Inflammatory macrophage treated with lipopolysaccharide for 4 hours (primary cell): ENCODE data around the gene ACSF3.
A peak's percentile ranks its signal among the peaks of the same experiment; 100 is the strongest.

Source experiments
- DNase-seq: peaks from one replicate; pipeline ENCODE4 v3.0.0-alpha.2; 2020

Gene ACSF3

DNA sequence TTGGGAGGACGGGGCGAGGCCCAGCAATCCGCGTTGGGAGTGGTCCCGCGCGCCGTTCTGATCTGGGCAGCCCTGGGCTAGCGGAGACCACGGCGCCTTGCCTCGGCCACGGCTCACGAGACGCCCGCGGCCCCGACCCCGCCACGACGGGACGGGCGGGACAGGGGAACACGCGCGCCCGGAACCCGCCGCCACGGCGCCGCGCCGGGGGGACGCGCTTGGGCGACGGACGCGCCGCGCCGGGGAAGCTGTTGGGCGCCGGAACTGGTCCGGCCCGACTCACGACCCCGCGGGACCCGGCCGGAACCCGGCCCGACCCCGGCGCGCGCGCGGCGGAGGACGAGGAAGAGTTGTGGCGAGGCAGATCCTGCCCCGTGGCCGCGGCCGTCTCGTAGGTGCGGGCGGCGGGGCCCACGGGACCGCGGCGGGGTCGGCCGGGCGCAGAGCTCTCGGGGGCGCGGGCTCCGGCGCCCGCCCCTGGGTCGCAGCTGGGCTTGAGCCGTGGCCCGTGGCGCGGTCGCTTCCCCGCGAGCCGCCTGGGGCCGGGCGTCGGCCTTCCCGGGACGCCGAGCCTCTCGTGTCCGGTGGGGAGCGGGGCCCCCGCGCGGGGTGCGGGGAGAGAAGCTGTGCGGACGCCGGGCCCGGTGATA, at the start of gene ACSF3:
ACSF3 (plus strand) TSS at position 251 of the 650 bp plus-strand sequence. CDS start 6,830 bp downstream, outside the sequence.
- peak; percentile 62 for DNase-seq

DNA sequence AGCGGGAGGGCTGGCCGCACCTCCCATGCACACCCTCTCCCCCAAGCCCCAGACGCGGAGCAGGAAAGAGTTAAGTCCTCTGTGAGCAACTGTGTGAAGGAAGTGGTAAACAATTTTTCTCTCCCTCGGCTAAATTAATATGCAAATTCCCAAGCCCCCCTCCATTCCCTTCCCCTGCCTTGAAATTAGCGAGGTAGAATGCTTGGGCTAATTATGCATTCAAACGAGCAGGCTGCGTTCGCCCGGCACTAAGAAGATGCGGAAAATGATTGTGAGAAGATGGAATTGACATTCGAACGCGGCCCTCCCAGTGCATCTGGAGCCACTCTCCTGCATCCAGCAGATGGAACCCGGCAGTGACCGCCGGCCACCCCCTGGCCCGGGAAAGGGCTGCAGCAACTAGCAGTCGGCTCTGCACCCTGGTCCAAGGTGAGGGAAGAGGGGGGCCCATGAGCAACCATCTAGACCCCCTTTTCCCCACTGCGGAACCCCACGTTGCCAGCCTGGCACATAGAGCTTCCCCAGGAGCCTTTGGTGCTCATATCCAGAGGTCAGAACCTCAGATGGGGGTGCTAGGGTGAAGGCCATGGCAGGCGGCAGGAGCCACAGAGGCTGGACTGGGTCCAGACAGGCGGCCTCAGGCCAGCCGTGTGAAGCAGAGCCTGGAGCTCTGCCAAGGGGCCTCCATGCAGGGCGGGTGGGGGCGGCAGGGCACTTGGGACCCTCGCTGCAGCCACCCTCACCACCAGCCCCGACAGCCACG, 49.1 kb upstream of the ACSF3 start:
- no peak for DNase-seq

DNA sequence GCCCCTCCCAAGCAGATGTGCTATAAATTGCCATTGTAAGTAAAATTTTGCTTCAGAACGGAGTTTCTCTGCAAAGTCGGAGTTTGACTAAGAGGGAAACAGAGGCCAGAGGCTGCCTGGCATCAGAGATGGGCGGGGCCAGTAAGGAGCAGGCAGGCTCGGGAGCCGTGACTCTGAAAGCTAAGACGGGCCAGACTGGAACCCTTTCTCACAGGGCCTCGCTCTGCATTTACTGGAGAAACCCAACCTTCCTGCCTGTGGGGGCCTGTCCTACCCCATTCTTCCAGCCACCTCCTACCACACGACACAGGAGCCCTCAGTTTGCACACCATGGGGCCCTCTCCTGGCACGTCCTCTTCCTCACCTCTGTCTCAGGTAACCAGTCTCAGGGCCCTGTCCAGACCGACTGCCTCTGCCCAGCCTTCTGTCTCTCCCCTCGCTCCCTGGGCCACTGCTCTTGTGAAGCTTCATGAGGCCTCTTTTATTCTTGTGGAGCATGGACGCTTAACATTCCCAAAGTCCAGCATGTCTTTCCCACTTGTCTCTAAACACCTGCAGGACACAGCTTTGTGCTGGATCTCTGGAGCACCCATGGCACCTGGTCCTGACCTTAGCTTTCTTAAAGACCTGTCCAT, 48.4 kb upstream of the ACSF3 start:
- no peak for DNase-seq

DNA sequence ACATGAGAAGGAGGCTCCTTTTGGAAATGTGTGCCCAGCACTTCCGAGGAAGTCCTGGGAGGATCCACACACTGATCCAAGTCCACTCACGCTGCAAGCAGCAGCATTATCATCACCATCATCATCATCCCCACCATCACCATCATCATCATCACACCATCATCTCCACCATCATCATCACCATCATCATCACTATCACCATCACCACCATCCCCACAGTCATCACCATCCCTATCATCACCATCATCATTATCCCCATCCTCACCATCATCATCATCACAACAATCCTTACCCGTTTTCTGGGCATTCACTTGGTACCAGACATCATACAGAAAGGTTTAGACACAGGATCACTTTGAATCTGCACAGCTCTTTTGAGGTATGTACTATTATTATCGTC, 47.8 kb upstream of the ACSF3 start:
- no peak for DNase-seq

DNA sequence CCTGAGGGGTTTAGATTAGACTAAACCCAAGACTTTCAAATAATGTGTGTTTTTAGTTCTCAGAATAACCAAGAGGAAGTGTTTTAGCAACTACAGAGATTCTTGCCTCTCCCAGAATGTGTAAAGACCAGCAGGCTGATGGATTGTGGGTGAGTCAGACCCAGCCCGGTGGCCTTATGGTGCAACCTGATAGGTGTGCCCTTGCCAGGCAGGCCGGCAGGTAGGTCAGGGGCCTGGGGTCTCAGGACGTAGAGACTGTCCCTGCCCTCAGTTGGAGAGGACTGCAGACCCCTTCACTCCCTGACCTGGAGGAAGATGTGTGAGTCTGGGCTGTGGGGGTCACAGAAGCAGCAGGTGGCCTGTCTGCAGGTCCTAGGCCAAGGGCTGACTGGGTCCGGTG, 47.2 kb upstream of the ACSF3 start:
- DNase-seq: no peak

DNA sequence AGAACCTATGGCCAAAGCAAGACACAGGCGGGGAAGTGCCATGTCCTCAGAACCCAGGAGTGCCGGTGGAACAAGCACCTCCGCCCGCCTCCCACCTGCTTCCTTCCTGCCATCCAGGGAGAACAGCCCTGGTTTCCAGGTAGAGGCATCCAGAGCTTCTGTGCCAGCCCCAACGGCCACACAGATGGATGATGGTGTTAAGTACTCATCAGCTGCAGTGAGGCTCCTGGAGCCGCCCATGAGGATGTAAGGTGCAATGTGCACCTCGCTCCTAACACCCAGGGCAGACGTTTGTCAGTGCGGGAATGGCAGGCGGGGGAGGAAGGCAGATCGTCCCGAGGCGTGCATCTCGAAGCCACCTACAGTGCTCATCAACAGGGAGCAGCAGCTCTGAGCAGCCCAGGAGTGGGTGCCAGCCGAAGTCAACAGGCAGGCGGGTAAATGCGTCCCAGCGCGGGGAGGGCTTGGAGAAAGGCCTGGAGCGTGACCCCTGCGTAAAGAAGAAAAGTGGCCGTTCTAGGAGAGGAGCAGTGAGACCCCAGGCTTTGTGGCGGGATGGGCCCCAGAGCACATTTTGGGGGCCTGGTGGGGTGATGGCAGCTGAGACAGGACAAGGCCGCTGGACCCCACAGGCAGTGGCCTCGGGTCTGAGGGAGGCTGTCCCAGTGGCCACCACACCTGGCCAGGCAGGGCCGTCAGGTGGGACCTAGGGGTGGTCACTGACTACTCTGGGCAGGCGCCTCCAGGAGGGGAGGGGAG, 46.1 kb upstream of the ACSF3 start:
- DNase-seq: no peak

DNA sequence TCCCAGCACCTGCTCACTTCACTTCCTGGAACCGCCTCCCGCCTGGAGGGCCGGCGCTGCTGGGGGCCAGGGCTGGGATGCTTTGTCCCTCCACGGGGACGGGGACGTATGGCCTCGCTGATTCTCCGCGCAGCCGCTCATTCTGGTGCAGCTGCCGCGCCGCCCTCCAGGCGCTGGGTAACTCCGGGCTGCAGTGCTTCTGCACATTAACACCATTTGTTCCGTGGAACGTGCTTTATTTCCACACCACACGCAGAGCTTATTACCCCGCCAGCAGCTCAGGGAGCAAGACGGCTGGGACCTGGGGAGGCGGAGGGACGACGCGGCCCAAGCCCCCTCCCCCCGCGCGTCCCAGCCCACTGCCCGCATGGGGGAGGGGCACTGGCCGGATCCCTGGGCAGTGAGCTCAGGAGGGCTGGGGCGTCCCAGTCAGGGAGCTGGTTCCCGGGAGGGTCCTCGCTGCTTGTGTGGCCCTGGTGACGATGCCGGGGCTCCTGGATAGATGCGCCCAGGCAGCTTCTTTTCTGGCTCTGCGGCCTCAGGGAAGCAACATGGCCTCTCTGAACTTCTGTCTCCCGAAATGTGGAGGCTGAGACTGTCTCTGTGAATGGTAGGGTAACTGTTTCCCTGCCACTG, 45.4 kb upstream of the ACSF3 start:
- DNase-seq: no peak

DNA sequence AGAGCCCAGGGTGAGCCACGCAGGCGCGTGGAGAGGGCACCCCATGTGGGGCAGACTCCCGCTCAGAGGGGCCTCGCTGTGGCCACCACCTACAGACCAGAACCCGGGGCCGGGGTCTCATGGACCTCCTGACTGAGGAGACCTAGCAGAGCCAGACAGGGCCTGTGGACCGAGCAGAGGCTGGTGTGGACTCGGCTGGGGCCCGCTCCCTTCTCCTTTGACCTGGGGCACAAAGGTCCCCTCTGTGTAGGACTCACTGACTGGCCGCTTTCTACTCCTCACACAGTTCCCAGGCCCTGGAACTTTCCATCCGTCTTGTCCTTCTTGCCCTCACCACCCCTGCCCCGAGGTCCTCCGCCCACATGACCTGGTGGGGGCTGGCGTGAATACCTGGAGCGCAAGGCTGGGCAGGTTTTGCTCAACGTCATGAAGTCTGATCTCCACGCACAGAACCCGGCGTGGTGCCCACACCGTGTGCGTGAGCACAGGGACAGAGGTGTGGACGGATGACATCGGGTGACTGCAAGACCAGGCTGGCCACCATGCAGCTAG, 44.7 kb upstream of the ACSF3 start:
- DNase-seq: no peak

DNA sequence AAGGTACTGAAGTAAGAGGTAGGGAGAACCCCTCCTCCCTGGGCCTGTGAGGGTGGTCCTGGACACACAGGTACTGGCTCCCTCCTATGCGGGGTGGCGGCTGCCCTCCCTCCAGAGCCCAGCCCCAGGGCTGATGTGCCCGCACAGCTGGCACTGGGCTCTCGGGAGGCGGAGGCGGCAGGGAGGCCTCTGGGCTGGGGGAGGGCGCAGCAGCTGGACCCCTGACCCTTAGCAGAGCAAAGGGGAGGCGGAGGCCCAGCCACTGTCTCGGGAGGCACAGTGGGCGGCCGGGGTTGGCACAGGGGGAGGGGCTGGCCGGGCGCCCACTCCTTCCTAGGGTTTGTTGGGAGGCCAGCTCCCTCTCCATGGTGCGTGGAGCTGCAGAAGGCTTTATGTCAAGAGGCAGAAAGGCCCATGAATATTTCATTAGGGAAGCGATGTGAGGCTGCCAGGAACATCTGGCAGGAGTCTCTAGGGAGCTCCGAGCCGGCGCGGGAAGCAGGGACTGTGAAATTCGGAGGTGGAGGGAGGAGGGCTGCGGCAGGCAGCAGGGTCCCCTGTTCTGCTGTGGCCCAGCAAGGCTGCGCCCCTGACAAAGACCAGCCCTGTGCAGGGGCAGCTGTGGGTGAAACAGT, 44.1 kb upstream of the ACSF3 start:
- no peak for DNase-seq

DNA sequence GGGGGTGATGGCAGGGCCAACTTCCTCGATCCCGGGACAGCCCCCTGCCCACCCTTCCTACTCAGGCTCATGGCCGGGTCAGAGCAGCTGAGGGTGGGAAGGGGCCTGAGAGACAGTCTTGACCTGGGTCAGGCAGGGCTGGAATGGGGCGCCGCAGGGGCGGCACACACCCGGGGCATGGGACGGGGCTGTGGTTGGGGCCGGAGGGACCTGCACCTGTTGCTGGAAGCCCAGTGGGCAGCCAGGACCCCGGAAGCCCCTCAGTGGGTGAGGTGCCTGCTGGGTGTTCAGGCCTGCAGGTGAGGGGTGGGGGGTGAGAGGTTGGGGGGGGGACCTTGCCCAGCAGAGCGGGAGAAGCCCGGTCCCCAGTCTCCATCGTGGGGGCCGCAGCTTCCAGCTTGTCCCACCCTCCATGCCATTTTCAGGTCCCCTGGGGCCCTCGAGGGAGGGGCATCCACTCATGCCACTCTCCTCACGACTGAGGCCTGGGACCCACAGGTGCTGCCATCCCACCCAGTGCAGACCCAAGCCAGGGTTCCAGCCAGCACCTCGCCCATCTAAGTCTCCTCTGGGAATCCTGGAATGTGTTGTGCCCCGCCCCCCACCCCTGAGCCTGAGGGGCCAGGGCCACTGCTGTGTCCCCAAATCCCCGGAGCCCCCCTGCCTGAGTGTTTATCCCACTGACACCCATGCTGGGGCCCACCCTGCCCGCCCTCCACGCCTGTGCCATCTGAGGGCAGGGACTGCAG, 43.4 kb upstream of the ACSF3 start:
- DNase-seq: no peak

DNA sequence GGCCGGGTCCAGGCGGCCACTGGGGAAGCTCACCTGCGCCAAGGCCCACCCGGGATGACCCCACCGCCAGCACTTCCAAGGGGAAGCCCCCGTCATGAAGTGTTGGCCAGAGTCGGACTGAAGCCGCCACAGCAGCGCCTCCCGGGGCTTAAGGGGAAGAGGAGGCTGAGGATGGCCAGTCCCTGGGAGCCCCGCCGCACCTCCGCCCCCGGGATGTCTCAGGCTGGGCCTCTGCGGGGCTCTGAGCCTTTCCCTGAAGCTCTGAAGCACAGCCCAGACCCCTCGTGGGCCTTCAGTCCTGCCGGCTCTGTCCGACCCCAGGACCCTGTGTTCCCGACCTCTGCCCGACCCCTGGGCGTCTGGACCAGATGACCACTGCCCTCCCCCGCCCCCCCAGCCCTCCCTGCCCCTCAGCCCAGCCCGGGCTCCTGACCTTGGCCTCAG, 42.8 kb upstream of the ACSF3 start:
- DNase-seq: no peak

DNA sequence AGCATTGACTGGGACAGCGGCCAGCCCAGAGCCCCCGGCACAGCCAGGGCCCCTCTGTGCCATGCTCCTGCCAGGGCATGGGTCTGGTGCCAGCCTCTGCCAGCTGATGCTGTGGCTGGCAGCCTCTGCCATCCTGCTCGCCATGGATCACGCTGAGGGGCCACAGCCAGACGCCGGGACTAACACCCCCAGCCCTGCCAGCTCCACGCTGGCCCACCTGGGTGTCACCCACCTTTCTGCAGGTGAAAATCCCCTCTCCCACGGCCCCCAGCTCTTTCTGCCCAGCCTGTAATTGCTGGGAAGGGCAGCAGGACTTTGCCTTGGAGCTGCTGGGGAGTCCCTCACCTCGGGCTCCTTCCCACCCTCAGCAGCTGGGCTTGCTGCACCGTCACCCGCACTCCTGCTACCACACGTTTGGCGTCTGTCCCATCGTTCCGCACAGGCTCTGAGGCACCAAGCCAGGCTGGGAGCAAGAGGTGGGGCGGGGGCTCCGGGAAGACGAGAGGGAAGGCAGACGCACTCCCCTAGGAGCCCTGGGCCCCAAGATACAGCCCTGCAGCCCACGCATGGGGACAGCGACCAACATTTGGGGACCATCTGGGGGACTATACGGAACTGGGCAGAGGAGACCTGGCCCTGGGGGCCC, 42.0 kb upstream of the ACSF3 start:
- DNase-seq: no peak

DNA sequence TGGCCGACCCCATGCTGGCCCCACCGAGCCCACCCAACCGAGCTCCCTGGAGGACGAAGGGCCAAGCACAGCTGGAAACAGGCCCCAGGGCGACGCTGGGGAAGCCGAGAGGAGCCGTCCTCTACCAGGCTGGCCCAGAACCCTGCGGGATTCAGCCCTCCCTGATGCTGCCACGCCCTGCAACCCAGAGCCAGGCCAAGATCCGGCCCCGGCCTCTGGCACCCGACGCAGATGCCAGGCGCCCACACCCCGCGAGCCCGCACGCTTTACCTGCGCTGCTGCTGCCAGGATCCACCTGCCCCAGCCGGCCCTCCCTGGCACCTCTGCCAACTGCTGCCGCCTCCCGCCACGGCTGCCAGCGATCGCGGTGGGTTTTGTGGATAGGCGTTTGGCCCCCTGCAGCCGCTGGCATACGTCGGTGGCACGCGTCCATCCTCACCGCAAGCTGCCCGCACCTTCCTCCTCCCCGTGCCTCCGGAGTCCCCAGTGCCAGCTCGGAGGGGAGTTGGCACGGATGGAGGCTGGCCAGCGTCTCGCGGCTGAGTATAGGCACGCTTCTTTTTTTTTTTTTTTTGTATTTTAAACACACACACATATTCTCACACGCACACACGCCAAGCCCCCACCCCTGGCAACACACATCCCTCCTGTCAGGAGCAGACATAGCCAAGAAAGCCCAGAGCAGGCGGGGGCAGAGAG, 41.3 kb upstream of the ACSF3 start:
- no peak for DNase-seq

DNA sequence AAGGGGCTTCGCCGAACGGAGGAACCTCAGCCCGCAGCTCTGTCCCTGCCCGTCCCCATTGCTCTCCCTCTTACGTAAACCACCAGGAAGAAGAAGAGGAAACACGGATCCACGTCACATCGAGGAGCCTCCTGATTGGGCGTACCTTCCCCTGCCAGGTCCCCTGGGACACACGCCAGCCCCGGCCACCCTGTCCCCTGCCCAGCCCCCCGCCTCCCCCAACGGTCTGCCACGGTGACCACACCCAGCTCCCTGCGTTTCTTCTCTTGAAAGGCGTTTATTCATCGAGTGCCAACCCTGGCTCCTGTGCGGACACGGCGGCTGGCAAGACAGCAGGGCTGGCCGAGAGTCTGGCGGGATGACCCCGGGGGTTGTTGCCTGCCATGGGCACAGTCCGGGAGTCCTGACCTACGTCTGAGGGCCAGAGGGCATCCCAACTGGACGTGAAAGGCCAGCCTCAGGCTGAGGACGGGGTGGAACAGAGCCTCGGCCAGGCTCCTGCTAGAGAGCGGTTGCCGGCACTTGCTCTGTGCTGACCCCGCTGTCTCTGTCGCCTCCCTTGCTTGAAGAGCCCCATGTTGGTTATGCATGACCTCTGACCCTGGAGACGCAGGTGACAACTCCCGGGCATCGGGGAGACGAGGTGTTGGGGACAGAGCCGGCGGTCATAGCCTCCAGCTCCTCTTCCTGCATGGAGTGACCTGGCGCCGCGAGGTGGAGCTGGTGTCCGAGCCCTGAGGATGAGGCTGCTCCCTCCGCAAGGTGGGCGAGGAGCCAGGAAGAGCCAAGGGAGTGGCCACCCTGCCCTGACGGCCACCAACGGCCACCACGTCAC, 40.5 kb upstream of the ACSF3 start:
- peak; percentile 74 for DNase-seq

DNA sequence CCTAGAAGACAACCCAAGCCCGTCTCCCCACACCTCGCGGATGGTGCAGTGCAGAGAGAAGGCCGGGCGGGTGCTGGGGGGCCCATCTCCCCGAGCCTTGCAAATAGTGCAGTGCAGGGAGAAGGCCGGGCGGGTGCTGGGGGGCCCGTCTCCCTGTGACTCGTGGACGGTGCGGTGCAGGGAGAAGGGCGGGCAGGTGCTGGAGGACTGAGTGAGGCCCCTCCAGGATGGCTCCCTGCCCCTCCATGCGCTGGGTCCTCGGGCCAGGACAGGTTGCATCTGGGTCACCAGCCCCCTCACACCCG, 40.0 kb upstream of the ACSF3 start:
- no peak for DNase-seq

DNA sequence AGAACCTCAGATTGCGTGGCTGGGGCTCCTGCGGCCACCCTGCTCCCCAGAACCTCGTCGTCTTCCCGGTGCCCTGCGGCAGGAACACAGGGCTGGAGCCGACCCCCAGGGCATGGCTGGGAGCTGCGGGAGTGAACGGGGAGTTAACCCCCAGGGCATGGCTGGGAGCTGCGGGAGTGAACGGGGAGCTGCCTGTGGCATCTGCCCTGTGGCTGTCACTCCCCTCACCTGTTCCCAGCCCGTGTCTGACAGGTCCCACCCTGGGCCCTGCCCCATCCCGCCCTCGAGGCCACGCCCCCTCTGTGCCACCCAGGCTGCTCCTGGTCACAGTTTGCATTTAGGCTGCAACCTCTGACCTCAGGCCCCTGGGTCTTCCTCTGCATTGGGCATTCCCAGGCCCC, 39.4 kb upstream of the ACSF3 start:
- DNase-seq: no peak

DNA sequence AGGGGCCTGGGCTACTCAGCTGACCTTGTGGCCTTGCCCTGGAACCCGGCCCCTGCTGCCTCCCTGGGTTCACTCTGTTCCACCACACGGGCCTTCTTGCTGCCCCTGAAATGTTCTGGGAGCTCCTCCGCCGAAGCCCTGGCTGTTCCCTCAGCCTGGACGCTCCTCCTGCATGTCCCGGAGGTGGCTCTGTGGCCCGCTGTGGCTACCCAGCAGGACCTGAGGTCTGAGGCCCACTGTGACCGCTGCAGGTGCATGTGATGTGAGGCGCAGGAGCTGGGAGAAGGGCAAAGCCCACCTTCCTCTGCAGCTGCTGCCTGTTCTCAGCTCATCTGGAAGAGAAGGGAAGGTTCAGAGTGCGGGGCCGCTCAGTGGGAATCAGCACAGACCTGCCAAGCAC, 38.9 kb upstream of the ACSF3 start:
- DNase-seq: no peak

DNA sequence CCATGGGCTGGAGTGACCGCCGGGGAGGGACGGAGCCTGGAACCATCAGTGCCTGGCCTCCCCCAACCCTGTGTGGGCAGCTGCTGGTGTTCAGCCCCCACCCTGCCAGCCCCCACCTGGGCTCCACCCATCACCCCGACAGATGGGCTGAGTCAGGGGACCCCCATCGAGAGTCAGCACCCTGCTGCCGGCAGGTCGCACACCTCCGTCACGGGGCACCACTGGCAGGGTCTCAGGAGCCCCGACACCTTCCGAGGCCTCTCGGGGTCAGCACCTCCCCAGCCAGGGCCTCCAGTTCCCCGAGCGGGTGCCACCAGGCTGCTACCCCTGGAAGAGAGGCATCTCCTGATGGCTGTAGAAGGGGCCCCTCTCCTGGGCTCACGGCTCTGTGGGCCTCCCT, 38.3 kb upstream of the ACSF3 start:
- no peak for DNase-seq

DNA sequence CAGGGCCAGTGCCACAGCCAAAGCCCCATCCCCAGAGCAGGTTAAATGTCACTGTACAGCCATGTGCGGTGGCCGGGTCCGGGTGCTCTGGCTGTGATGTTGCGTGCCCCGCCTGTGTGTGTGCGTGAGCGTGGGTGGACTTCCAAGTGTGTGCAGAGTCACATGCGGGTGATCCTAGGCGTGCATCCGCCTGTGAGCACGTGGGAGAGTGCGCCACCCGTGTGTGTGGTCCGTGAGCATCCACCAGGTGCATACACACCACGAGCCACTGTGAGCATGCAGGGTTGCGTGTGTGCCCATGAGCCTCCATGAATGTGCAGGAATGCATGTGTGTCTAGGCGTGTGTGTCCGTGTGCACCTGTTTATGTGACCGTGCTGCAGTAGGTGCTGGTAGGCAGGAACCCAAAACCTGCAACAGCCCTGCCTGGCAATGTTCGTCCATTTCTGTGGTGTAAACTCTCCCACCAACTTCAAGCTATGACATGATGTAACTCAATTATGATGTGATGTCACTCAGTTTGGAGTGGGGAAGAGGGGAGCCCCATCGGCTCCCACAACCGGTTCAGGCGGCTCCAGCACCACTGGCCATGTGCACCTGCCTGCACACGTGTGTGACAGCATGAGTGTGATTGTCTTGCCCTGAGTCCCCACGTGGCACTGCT, 37.6 kb upstream of the ACSF3 start:
- DNase-seq: no peak
